Measurements from ENCODE around the gene HERPUD2.

The HERPUD2 gene

GRCh38 chr7:35707422-35707821 lies 12.5 kb upstream of the HERPUD2 start:
- Histone ChIP-seq H3K4me3 (ENCODE audit: low read depth, low read length) (no peak overlapping the region), H3K9me3 (no peaks in the 10 kb centered on the region), H3K27me3 (no peaks in the 10 kb centered on the region), H3K36me3 (no peaks in the 10 kb centered on the region), H3K4me1 (no peaks in the 10 kb centered on the region; the same call in 1 of the 2 replicates)
- no peak for DNase-seq
- TF ChIP-seq, protein P1, sequence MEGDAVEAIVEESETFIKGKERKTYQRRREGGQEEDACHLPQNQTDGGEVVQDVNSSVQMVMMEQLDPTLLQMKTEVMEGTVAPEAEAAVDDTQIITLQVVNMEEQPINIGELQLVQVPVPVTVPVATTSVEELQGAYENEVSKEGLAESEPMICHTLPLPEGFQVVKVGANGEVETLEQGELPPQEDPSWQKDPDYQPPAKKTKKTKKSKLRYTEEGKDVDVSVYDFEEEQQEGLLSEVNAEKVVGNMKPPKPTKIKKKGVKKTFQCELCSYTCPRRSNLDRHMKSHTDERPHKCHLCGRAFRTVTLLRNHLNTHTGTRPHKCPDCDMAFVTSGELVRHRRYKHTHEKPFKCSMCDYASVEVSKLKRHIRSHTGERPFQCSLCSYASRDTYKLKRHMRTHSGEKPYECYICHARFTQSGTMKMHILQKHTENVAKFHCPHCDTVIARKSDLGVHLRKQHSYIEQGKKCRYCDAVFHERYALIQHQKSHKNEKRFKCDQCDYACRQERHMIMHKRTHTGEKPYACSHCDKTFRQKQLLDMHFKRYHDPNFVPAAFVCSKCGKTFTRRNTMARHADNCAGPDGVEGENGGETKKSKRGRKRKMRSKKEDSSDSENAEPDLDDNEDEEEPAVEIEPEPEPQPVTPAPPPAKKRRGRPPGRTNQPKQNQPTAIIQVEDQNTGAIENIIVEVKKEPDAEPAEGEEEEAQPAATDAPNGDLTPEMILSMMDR (IDR thresholded peaks at IDR 0.05; ENCODE audit: low read depth, low read length): no peak

- Histone ChIP-seq H3K9me3 (no peaks in the 10 kb centered on the region), H3K4me3 (ENCODE audit: low read depth, low read length) (no peak overlapping the region), H3K36me3 (no peaks in the 10 kb centered on the region), H3K27me3 (no peaks in the 10 kb centered on the region), H3K4me1 (no peaks in the 10 kb centered on the region; the same call in 1 of the 2 replicates)
- TF ChIP-seq, protein P1 (IDR thresholded peaks at IDR 0.05; ENCODE audit: low read depth, low read length): no peak
- no peak for DNase-seq
Measured at GRCh38 chr7:35705932-35706461, 11.1 kb upstream of the HERPUD2 start.

- TF ChIP-seq, protein P1 (IDR thresholded peaks at IDR 0.05; ENCODE audit: low read depth, low read length): no peak
- Histone ChIP-seq H3K4me1 (no peaks in the 10 kb centered on the region; the same call in 1 of the 2 replicates), H3K36me3 (no peaks in the 10 kb centered on the region), H3K27me3 (no peaks in the 10 kb centered on the region), H3K9me3 (no peaks in the 10 kb centered on the region), H3K4me3 (ENCODE audit: low read depth, low read length) (no peak overlapping the region)
- DNase-seq: no peak
Measured at GRCh38 chr7:35704261-35704660, 9.3 kb upstream of the HERPUD2 start.

DNA sequence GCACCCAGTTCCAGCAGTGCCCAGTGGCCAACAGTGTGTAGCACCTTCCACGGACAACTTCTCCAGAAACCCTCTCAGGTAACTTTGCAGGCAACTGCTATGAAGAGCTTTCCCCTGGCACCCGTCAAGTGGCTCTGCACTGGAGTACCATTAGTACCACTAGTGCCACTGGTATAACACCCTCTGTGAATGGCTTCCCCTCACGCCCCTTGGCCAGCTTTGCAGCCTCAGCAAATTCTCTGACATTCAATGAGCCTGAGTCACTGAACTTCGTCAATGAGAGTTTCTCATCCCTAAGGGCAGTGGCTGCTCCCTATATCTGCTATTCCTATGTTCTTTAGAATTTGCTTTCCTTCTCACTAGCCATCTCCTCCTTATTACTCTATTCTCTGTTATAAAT lies 7.6 kb upstream of the HERPUD2 start:
- Histone ChIP-seq H3K36me3 (no peaks in the 10 kb centered on the region), H3K27me3 (no peaks in the 10 kb centered on the region)
- TF ChIP-seq, protein P1 (IDR thresholded peaks at IDR 0.05; ENCODE audit: low read depth, low read length): no peak

GRCh38 chr7:35701287-35701900 lies 6.5 kb upstream of the HERPUD2 start:
- H3K9me3 ChIP-seq: no peaks in the 10 kb centered on the region
- H3K27me3 ChIP-seq: no peaks in the 10 kb centered on the region
- no peaks in the 10 kb centered on the region; the same call in 1 of the 2 replicates for H3K4me1 ChIP-seq
- H3K36me3 ChIP-seq: no peaks in the 10 kb centered on the region
- no peak for DNase-seq
- TF ChIP-seq, protein P1 (IDR thresholded peaks at IDR 0.05; ENCODE audit: low read depth, low read length): no peak
- H3K4me3 ChIP-seq (ENCODE audit: low read depth, low read length): no peak overlapping the region

More for the DNA sequence above, 7.6 kb upstream of the HERPUD2 start:
- H3K9me3 ChIP-seq: no peaks in the 10 kb centered on the region
- DNase-seq: no peak
- no peaks in the 10 kb centered on the region; the same call in 1 of the 2 replicates for H3K4me1 ChIP-seq
- no peak overlapping the region for H3K4me3 ChIP-seq (ENCODE audit: low read depth, low read length)

GRCh38 chr7:35700865-35701264 lies 5.9 kb upstream of the HERPUD2 start:
- TF ChIP-seq, protein P1 (IDR thresholded peaks at IDR 0.05; ENCODE audit: low read depth, low read length): no peak
- H3K4me3 ChIP-seq (ENCODE audit: low read depth, low read length): no peak overlapping the region
- H3K27me3 ChIP-seq: no peaks in the 10 kb centered on the region
- H3K4me1 ChIP-seq: no peaks in the 10 kb centered on the region; the same call in 1 of the 2 replicates
- no peak for DNase-seq
- no peaks in the 10 kb centered on the region for H3K36me3 ChIP-seq
- no peaks in the 10 kb centered on the region for H3K9me3 ChIP-seq

Measured in BE2C (cell line).